EL (cell line): ENCODE data around the gene ADGRF1.
A peak's percentile ranks its signal among the peaks of the same experiment; 100 is the strongest.

ENCODE experiments used
- DNase-seq: peaks from one replicate; pipeline ENCODE4 v3.0.0-alpha.2; 2016

Gene ADGRF1

DNA sequence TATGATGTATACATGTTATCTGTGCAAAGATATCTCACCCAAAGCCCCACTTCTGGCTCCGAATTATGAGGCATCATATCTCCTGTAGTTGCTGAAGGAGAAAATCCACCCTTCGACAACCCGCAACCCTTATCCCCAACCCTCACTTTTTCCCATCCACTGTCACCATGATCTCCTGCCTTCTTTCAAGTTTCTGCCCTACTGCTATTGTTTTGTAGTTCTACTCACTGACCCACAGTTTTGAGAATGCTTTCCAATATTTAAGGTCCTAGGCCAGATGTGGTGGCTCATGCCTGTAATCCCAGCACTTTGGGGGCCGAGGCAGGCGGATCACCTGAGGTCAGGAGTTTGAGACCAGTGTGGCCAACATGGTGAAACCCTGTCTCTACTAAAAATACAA is 22.2 kb downstream of the ADGRF1 start:
- DNase-seq: no peak

DNA sequence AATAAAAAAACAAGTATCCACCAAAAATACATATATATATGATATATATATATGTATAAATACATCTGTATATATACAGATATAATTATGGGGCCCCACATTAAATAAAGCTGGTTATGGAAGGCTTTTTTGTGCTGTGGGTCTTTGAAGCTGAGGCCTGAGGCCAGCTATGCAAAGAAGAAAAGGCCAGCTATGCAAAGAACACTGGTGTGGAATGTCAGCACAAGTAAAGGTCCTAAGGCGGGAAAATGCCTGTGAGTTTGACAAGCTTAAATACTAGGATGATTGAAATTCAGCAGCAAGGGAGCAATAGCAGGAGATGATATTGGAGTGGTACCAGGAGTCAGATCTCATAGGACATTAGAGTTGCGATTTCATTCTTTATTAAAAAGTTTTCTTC is 25.2 kb downstream of the ADGRF1 start:
- no peak for DNase-seq

- no peak for DNase-seq
These were observed 25.9 kb downstream of the ADGRF1 start for GRCh38 chr6:47016261-47016660.

GRCh38 chr6:47014401-47014800 is 27.7 kb downstream of the ADGRF1 start:
- DNase-seq: no peak

DNA sequence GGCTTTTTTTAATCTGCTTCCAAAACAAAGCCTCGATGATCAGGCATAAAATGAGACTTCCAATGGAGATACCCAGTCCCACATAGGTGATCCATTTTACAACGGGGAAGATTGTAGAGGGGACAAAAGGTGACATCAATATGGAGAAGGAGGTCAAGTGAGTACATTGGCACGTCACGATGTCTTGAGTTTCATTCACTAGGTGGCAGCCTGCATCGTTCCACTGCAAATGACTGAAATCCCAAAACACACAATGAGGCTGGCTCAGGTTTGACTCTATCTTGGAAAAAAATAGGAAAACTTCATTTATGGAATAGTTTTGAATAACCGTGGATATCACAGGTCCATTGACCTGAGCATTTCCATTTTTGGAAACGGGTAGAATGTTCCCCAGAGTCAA is 32.5 kb downstream of the ADGRF1 start:
- DNase-seq: no peak

GRCh38 chr6:47008397-47008763 is 33.8 kb downstream of the ADGRF1 start:
- no peak for DNase-seq

- no peak for DNase-seq
These were observed 34.3 kb downstream of the ADGRF1 start for GRCh38 chr6:47007657-47008396.

DNA sequence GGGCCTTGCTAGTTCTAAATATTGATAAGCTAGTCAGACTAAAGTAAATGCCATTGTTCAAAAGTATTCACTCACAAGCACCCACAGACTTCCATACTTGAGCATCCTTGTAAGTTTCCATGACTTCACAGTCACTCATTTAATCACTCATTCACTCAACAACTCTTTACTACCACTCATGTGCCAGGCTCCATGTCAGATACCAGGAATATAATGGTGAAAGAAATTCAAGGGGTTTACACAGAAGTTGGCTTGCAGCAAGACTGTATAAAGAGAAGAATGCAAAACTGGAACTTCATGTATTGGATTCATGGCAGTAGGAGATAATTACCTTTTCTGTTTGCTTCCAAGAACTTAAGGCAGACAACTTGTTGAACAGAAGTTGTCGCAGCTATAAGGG is 36.6 kb downstream of the ADGRF1 start:
- no peak for DNase-seq

DNA sequence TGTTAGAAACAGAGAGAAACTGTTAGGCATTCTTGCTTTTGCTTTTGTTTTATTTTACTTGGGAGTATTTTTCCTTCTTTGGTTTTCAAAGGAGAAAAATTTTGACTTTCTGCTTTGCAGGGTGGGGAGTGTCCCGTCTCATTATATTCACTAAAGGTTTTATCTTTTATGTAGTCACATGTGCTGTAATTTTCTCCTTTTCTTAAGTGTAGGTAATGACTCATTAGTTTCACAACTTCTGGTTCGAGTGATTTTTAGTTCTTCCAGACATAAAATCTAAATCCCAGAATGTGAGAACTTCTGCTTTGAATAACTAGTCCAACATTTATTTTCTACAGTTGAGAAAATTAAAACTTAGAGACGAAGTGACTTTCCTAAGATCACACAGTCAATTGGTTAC is 37.7 kb downstream of the ADGRF1 start:
- no peak for DNase-seq

- DNase-seq: no peak
These were observed 41.3 kb downstream of the ADGRF1 start for GRCh38 chr6:47000842-47001241.

- DNase-seq: peak; percentile 31
These were observed 43.6 kb downstream of the ADGRF1 start for GRCh38 chr6:46998436-46999017.

GRCh38 chr6:46997646-46998045 is 44.5 kb downstream of the ADGRF1 start:
- no peak for DNase-seq

DNA sequence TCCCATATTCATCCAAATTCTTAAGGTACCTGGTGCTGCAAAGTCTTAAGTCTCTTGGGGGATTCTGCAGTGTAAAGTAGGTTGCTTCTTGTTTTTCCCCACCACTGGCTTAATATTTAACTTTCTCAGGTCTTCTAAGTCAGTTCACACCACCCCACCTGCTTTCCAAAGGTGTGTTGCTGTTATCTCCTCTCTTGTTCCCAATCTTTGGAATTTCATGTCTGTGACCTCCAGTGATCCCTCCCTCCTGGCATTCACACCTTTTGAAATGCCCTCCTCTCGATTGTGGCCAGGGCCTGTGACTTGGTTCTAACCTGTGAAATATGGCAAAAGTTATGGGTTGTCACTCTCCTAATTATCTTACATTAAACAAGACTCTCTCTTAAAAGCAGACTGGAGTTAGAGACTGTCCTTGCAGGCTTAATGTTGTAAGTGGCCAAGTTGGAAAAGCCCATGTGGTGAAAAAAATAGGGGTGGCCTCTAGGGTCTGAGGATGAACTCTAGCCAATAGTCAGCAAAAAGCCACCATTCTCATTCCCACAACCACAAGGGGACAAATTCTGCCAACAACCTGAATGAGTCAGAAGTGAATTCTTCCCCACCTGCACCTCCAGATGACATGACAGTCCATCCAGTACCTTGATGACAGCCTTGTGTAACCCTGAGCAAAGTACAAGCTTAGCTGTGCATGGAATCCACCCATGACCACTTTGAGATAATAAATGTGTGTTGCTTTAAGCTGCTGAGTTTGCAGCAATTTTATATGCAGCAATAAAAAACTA is 45.1 kb downstream of the ADGRF1 start:
- no peak for DNase-seq

DNA sequence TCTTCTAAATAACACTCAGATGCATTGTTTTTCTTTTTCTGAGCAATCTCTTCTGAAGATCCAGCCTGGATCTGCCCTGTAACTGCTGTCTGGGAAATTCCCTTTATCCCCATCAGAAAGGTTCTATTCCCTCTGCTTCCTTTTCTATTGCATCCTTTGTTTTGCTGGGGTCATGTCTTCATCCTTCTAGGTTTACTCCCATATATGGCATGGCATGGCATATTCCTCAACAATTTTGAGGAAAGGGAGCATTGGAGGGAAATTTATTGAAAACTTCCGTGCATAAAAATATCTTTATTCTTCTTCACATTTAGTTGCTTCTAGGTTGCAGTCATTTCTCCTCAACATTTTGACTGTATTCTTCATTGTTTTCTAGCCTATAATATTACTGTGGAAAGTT is 47.2 kb downstream of the ADGRF1 start:
- DNase-seq: no peak

DNA sequence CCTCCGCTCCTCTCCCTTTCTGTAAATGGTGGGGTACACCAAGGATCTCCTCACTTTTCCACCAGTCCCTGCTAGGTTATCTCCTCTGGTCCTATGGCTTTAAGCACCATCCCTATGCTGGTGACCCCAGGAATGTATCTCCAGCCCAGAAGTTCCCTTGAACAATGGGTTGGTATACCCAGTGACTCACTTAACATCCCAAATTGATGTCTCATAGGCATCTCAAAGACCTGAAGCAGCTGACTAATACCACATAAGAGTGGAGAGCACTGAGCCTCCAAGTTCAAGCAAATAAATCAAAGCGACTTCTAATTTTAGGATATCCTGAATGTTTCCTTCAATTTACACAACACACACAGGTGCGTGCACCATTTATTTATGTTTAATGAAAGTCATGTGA is 48.3 kb downstream of the ADGRF1 start:
- peak; percentile 94 for DNase-seq

- DNase-seq: peak; percentile 47
These were observed 49.7 kb downstream of the ADGRF1 start for GRCh38 chr6:46992391-46992790.

GRCh38 chr6:46990818-46991510 is 51.2 kb downstream of the ADGRF1 start:
- DNase-seq: peak; percentile 64

DNA sequence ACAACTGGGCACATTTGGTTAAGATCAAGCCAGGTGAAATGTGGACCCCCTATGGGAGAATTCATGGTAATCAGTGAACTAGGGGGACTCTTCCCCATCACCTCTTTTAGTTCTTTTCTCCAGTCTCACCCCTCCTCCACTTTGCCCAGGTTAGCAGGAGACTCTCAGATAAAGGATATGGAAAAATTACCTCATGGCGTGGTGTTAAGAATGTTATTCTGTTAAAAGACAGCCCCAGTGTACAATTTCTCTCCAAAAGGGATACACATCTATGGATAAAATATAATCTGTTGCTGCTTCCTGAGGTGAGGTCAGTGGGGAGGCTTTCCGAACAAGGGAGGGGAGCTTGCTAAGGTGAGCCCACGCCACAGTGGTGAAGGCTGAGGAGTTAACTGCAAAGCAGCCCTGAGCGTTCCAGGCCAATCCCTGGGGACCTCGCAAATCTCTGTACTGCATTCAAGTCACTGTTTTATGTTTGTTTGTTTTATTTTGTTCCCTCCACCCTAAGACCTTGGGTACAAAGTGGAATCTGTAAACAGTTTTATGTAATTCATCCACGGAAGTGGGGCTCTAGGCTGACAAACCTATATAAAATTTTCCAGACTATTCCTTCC is 52.0 kb downstream of the ADGRF1 start:
- DNase-seq: no peak

GRCh38 chr6:46989398-46989797 is 52.7 kb downstream of the ADGRF1 start:
- DNase-seq: no peak

- DNase-seq: peak; percentile 55
These were observed 56.2 kb downstream of the ADGRF1 start for GRCh38 chr6:46985943-46986342.

DNA sequence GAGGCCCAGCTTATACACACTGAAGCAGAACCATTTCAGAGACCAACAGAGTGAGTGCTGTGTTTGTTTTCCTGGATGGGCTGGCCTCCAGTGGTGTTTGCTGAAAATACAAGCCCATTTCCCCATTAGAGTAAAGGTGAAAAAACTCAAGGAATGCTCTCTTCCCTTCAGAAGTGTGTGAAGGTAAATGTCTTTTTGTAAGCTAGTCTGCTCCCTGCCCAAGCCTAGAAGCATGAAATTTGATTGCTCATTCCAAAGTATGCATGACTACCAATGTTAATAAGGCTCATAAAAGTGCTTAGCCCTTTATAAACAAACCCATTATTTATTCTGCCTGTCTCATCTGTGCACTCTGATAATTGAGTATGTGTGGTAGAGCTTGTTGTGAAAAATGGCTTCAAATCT is 59.1 kb downstream of the ADGRF1 start:
- DNase-seq: peak; percentile 76

DNA sequence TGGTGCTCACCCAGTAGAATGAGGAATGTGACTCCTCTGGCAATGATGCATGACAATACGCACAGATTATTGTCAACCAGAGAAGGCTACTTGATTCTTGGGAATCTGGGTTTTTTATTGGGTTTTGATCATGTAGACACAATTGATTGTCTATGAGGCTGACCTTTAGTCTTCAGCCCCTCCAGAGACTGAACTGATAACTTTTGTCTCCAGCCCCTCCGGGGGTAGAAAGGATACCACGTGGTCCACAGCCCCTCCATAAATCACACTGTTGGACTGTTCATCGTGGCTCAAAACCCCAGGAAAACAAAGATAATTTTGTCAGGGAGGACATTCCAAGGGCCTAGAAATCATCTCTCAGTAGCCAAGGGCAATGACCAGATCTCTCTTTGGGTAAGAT is 62.9 kb downstream of the ADGRF1 start:
- DNase-seq: no peak

GRCh38 chr6:46974786-46975185 is 67.3 kb downstream of the ADGRF1 start:
- no peak for DNase-seq
